Heart left ventricle (tissue), 13 donors: ENCODE measurements around the gene HGFAC.

ENCODE experiments used
- POLR2A ChIP-seq, 2 donors: fragments of 450-650 bp; IDR thresholded peaks; one replicate each; pipeline ENCODE4 v1.6.1; 2017; ENCODE audit warnings: antibody characterized with exemption in 2 of 2, mild to moderate bottlenecking in 2 of 2, moderate library complexity in 2 of 2
- TF ChIP-seq, protein P1 (sequence below), 12 donors: fragments of 200-600 bp; sonication (generic) in 4 of 12; IDR thresholded peaks; one replicate each; pipeline versions ENCODE4 v1.5.0 to v1.8.0; 2018 to 2022; ENCODE audit warnings: antibody characterized with exemption in 12 of 12, mild to moderate bottlenecking in 5 of 12
- donor health status: ischemic (EF 13 %, LVEDD 7.1; RV severe dilation, severe dysfunction).
- donor health status: DM: no; HTN: yes; CAD: no.
- donor health status: DM: no; HTN: no; CAD: no.
- donor health status: ischemic (EF 25% LVEDD 6.9; RV normal size, moderate dysfunction).
- donor health status: ischemic (EF 25% LVEDD 5.7; RV mildly dilated, moderate dysfunction).
- donor health status: ischemic (EF 35%, LVEDD 5.7; RV mildly dilated, moderate dysfunction).
- donor health status: nonischemic (EF 11% LVEDD 7.7; RV severe dilation, severe dysfunction).
- donor health status: DM: yes; HTN: yes; CAD: no.
- donor health status: PGD.
- donor health status: ischemic (EF 29% LVEDD 5.4; RV normal size, mild dysfunction).
- donor health status: nonischemic (EF 23%, LVEDD 6.1; RV moderate dilation, normal function).

DNA sequence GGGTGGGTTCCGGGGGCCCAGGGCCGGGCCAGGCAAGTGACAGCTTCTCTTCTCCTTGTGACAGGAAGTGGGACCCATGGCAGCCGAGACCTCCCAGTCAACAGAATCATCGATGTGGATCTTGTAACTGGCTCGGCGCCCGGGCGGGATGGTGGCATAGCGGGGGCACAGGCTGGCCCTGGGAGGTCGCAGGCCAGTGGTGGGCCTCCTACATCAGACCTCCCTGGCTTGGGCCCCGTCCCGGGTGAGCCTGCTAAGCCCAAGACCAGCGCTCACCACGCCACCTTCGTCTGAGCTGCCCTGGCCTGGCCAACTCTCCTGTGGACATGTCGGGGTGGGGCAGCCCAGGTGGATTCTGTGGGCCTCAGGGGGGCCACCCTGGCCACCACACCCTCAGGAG lies 2.4 kb upstream of the HGFAC start:
- TF ChIP-seq, protein P1, sequence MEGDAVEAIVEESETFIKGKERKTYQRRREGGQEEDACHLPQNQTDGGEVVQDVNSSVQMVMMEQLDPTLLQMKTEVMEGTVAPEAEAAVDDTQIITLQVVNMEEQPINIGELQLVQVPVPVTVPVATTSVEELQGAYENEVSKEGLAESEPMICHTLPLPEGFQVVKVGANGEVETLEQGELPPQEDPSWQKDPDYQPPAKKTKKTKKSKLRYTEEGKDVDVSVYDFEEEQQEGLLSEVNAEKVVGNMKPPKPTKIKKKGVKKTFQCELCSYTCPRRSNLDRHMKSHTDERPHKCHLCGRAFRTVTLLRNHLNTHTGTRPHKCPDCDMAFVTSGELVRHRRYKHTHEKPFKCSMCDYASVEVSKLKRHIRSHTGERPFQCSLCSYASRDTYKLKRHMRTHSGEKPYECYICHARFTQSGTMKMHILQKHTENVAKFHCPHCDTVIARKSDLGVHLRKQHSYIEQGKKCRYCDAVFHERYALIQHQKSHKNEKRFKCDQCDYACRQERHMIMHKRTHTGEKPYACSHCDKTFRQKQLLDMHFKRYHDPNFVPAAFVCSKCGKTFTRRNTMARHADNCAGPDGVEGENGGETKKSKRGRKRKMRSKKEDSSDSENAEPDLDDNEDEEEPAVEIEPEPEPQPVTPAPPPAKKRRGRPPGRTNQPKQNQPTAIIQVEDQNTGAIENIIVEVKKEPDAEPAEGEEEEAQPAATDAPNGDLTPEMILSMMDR (IDR thresholded peaks at IDR 0.05): no peak
- no peak for TF ChIP-seq POLR2A (IDR thresholded peaks at IDR 0.05)
